Stimulated activated CD8-positive, alpha-beta memory T cell treated with anti-CD3 and anti-CD28 coated beads, Interleukin-15, amount 100 ng/mL, for 48 hours (primary cell): ENCODE results near the gene SYT17.

Experiments
- DNase-seq, 2 donors: peaks; one replicate each; pipeline ENCODE4 v3.0.0-alpha.2; 2020; ENCODE audit warnings: low read depth in 2 of 2

SYT17 gene

GRCh38 chr16:19218581-19218980, 50.5 kb downstream of the SYT17 start:
- no peak for DNase-seq

GRCh38 chr16:19219836-19220235, 51.8 kb downstream of the SYT17 start:
- no peak for DNase-seq

GRCh38 chr16:19223235-19224170, 55.5 kb downstream of the SYT17 start:
- DNase-seq: peak in 1 of 2 donors; percentile 15

- DNase-seq: no peak
Observed at GRCh38 chr16:19225651-19226050, 57.6 kb downstream of the SYT17 start.

GRCh38 chr16:19227643-19228042, 59.6 kb downstream of the SYT17 start:
- no peak for DNase-seq

GRCh38 chr16:19228052-19228451, 60.0 kb downstream of the SYT17 start:
- DNase-seq: no peak

- no peak for DNase-seq
Observed at GRCh38 chr16:19228575-19228974, 60.5 kb downstream of the SYT17 start.

- DNase-seq: no peak
Observed at GRCh38 chr16:19230575-19230974, 62.5 kb downstream of the SYT17 start.

- no peak for DNase-seq
Observed at GRCh38 chr16:19231881-19232280, 63.8 kb downstream of the SYT17 start.

- DNase-seq: no peak
Observed at GRCh38 chr16:19232988-19233387, 64.9 kb downstream of the SYT17 start.

GRCh38 chr16:19235478-19235877, 67.4 kb downstream of the SYT17 start:
- no peak for DNase-seq

GRCh38 chr16:19235886-19236285, 67.8 kb downstream of the SYT17 start:
- no peak for DNase-seq

- no peak for DNase-seq
Observed at GRCh38 chr16:19236561-19237209, 68.6 kb downstream of the SYT17 start.

- no peak for DNase-seq
Observed at GRCh38 chr16:19238406-19238805, 70.4 kb downstream of the SYT17 start.

GRCh38 chr16:19239511-19240155, 71.6 kb downstream of the SYT17 start:
- DNase-seq: no peak

- DNase-seq: no peak
Observed at GRCh38 chr16:19240494-19240893, 72.5 kb downstream of the SYT17 start.

GRCh38 chr16:19241512-19241911, 73.5 kb downstream of the SYT17 start:
- no peak for DNase-seq

- no peak for DNase-seq
Observed at GRCh38 chr16:19242186-19242585, 74.1 kb downstream of the SYT17 start.

GRCh38 chr16:19242987-19243575, 75.0 kb downstream of the SYT17 start:
- DNase-seq: no peak

GRCh38 chr16:19245326-19245925, 77.4 kb downstream of the SYT17 start:
- no peak for DNase-seq

- no peak for DNase-seq
Observed at GRCh38 chr16:19252904-19253303, 84.9 kb downstream of the SYT17 start.

GRCh38 chr16:19254611-19255010, 86.6 kb downstream of the SYT17 start:
- DNase-seq: no peak
